Measurements from ENCODE around the gene SHLD2. TPM values are rescaled to one million over a fixed set of nuclear protein-coding genes. Genes with fewer than 3 reads are reported as not detected.
"Not testable (repeated sequence)": the region's sequence is repeated elsewhere in the genome, so short reads cannot be mapped to it uniquely, and the experiment has no call there.

The SHLD2 gene
- total RNA-seq, 1 donor from 2014 or later = 36.6 TPM

DNA sequence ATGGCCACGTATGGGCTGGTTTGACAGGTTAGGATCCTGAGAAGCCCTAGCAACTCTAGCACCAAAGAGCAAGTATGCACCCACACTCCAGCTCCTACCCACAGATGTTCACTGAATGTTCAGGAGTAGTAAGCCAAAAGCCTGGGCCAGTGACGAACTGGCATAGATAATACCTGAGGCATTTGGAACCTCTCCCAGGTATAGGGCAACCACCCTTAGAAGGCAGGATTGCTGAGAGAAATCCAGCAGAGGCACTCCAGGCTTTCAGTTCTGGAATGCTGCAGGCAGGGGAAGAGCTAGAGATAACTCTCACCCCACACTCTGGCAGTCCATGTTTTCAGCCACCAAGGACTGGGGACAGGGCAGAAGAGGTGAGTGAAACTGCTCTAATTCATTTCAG lies 39.4 kb downstream of the SHLD2 start:
- intact Hi-C loops (cut with micrococcal nuclease) = not testable (repeated sequence)

- intact Hi-C loops (cut with micrococcal nuclease) = not testable (repeated sequence)
Measured at GRCh38 chr10:87137478-87137877, 42.5 kb downstream of the SHLD2 start.

- intact Hi-C loops (cut with micrococcal nuclease) = not testable (repeated sequence)
Measured at GRCh38 chr10:87142230-87143108, 47.5 kb downstream of the SHLD2 start.

- intact Hi-C loops (cut with micrococcal nuclease) = not testable (repeated sequence)
Measured at GRCh38 chr10:87143109-87143418, 48.1 kb downstream of the SHLD2 start.

DNA sequence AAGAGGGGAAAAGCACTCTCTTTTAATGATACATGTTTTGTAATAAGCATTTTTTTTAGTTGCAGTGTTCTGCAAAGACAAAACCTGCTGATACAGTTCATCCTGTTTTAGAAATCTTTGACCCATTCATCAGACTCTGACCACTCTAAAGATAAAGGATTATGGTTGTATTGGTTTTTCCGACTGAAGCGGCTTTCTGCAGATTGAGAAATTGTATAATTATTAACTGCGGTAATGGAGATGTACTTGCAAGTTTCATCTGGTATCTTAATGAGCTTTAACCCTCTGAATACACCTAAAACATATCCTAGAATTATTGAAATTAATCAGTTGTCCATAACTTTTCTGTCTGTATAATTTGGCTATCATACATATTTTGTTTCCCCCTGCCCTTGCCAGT lies 50.6 kb downstream of the SHLD2 start:
- intact Hi-C loops (cut with micrococcal nuclease) = not testable (repeated sequence)

- intact Hi-C loops (cut with micrococcal nuclease) = not testable (repeated sequence)
Measured at GRCh38 chr10:87149020-87149609, 54.1 kb downstream of the SHLD2 start.

DNA sequence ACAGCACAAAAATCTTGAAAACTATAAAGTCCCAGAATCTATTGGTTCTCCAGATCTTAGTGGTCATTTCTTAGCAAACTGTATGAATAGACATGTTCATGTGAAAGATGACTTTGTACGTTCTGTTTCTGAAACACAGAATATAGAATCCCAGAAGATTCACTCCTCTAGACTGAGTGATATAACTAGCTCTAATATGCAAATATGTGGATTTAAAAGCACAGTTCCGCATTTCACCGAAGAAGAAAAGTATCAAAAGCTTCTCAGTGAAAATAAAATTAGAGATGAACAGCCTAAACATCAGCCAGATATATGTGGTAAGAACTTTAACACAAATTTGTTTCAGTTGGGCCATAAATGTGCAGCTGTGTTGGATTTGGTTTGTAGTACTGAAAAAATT lies 56.5 kb downstream of the SHLD2 start:
- intact Hi-C loops (cut with micrococcal nuclease) = not testable (repeated sequence)

GRCh38 chr10:87156841-87157240 lies 61.8 kb downstream of the SHLD2 start:
- intact Hi-C loops (cut with micrococcal nuclease) = not testable (repeated sequence)

DNA sequence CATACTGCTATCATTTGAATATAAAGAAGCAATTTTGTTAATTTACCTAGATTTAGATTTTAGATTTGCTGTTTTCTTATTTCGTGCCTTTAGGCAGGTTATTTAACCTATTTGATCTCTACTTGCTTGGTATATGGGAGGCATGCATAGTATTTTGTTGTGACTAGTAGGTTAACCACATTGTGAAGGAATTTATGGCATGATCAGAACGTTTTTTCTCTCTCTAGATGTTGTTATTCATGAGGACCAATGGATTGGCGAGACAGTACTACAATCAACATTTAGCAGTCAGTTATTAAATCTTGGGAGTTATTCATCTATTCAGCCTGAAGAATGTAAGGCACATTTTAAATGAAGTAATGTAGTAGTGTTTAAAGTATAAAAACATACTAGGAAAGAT lies 62.8 kb downstream of the SHLD2 start:
- intact Hi-C loops (cut with micrococcal nuclease) = not testable (repeated sequence)

GRCh38 chr10:87162703-87163293 lies 67.8 kb downstream of the SHLD2 start:
- intact Hi-C loops (cut with micrococcal nuclease) = not testable (repeated sequence)

- intact Hi-C loops (cut with micrococcal nuclease) = not testable (repeated sequence)
Measured at GRCh38 chr10:87163414-87163813, 68.4 kb downstream of the SHLD2 start.

- intact Hi-C loops (cut with micrococcal nuclease) = not testable (repeated sequence)
Measured at GRCh38 chr10:87169857-87170256, 74.9 kb downstream of the SHLD2 start.

DNA sequence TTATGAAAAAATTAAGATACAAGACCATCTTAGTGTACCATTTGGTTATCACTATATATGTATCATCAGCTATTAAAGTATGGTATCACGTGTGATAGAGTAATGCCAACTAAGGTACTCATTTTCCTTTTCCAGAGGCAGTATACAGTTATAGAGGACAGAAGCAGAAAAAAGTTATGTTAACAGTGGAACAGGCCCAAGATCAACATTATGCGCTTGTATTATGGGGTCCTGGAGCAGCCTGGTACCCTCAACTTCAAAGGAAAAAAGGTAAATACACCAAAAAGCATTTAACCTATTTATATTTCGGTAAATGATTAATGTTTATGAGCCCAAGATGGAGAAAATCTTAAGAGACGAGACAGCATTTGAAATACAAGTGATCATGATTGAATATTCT lies 75.7 kb downstream of the SHLD2 start:
- intact Hi-C loops (cut with micrococcal nuclease) = not testable (repeated sequence)

DNA sequence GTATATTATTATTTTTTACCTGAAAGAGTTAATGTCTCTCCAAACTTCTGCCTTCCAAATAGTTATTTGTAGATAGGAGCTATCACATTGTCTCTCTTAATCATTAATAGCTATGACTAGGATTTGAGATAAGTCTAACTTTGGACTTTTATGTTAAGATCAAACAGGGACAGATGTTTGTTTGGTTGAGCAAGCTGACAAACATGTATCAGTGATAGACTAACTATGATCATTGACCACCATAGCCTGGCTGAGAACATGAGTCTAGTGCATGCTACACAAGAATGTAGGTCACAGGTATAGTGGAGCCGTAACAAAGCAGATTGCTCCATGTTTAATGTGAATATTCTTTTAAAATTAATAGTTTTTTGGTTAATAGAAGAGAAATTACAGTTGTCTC lies 76.7 kb downstream of the SHLD2 start:
- intact Hi-C loops (cut with micrococcal nuclease) = not testable (repeated sequence)

DNA sequence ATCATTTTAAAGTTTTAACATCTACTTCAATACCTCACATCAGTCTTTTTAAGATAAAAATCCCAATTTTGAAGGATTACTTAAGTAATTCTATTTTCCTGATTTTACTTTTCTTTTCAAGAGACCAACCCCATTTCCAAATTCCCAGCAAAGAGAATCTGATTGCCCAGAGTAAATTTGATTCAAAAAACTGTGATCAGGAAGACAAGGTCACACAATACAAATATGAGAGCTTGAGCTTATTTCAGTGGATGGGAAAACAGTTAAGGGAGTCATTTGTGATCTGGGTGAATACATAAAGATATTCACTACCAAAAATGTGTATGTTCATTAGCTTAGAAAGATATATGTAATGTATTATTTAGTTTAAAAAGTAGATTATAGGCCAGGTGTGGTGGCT lies 77.2 kb downstream of the SHLD2 start:
- intact Hi-C loops (cut with micrococcal nuclease) = not testable (repeated sequence)

DNA sequence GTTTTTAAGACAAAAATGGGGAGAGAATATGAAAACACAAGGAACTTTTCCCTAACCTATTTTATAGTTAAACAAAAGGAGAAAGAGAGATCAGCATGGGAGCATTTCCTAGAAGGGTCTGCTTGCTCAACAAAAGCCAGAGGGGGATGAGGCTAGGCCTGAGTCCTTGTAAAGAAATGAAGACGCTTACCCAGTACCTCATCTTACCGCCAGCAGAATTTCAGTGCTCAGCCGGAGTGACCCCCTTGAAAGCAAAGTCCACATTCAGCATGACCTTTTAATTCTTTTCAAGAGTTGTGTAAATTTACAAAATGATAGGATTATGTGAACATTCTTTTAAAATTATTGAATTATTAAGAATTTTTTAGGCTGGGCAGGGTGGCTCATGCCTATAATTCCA lies 82.6 kb downstream of the SHLD2 start:
- intact Hi-C loops (cut with micrococcal nuclease) = not testable (repeated sequence)

DNA sequence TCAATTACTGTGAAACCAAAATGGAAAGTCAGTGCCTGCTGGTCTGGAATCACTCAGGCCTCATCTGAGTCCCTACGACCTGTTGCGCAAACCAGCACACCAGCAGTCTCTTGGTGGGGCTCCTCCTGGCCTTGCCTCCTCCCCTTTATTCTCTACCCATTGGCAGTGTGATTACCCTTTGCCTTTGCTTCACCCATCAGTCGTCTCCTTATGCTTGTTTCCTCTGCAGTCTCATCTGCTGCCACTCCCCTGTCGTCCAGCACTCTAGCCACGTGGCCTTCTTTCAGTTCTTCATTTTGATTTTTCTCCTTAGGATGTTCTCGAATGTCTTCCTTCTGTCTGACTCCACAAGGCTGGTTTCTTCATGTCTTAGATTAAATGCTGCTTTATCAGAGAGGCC lies 89.4 kb downstream of the SHLD2 start:
- intact Hi-C loops (cut with micrococcal nuclease) = not testable (repeated sequence)

DNA sequence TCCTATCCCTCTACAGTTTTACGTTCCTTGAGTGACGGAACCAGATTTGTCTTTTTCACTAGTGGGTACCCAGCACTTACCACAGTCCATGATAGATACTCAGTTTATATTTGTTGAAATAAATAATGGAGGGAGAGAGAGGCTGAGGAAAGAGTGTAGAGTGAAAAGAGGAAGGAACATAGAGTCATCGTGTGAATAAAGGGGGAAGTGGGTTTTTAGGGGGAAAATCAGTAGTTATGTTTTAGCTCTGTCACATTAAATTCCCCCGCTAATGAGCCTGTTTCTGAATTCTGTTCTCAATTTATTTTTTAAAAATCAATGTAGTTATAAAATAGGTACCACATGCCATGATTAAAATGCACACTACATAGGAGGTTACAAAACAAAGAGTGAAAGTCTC lies 91.0 kb downstream of the SHLD2 start:
- intact Hi-C loops (cut with micrococcal nuclease) = not testable (repeated sequence)

GRCh38 chr10:87187573-87187972 lies 92.6 kb downstream of the SHLD2 start:
- intact Hi-C loops (cut with micrococcal nuclease) = not testable (repeated sequence)

- intact Hi-C loops (cut with micrococcal nuclease) = not testable (repeated sequence)
Measured at GRCh38 chr10:87191841-87192240, 96.8 kb downstream of the SHLD2 start.

DNA sequence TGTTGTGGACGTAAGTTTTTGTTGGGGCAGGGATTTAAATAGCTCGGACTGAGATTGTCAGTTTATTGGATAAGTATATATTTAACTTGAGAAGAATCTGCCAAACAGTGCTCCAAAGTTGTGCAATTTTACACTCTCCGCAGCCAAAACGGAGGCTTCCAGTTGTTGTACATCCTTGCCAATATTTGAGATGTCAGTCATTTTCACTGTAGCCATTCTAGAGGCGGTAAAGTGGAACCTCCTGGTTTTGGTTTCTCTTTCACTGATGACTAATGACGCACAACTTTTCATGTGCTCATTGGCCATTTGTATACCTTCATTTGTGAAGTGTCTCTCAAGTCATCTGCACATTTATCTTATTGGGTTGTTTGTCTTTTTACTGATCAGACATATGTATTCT lies 105.9 kb downstream of the SHLD2 start:
- intact Hi-C loops (cut with micrococcal nuclease) = not testable (repeated sequence)

- intact Hi-C loops (cut with micrococcal nuclease) = not testable (repeated sequence)
Measured at GRCh38 chr10:87204801-87205200, 109.8 kb downstream of the SHLD2 start.

GRCh38 chr10:87206922-87207321 lies 111.9 kb downstream of the SHLD2 start:
- intact Hi-C loops (cut with micrococcal nuclease) = not testable (repeated sequence)

Measured in T-helper 2 cell treated with Interferon-gamma antibody and Interleukin-4, amounts not matched to agents 100 ng/mL and 5 ng/mL, for 36 hours (primary cell).